ENCODE data around the gene SNAP91.
"Not testable (repeated sequence)": the region's sequence is repeated elsewhere in the genome, so short reads cannot be mapped to it uniquely, and the experiment has no call there.

Gene SNAP91

GRCh38 chr6:83556871-83557270 is 152.0 kb downstream of the SNAP91 start:
- Histone ChIP-seq H3K36me3 (ENCODE audit: control insufficient read depth in 2 of 2, insufficient read depth in 2 of 2, low read length in 2 of 2) (no peaks in the 10 kb centered on the region), H3K9ac (ENCODE audit: low read depth in 1 of 2, low read length in 2 of 2) (no peak overlapping the region), H3K27ac (ENCODE audit: low read depth in 2 of 2, low read length in 2 of 2) (no peak overlapping the region), H3K4me1 (ENCODE audit: control insufficient read depth in 2 of 2, insufficient read depth in 2 of 2, low read length in 2 of 2) (no peaks in the 10 kb centered on the region), H3K27me3 (ENCODE audit: control insufficient read depth in 2 of 2, insufficient read depth in 2 of 2, low read length in 2 of 2) (no peaks in the 10 kb centered on the region), H3K4me3 (ENCODE audit: low read length in 2 of 2) (no peak overlapping the region), H3K9me3 (ENCODE audit: control insufficient read depth in 2 of 2, low read length in 2 of 2) (no peaks in the 10 kb centered on the region)

- H3K36me3 ChIP-seq (ENCODE audit: control insufficient read depth in 2 of 2, insufficient read depth in 2 of 2, low read length in 2 of 2); H3K4me1 ChIP-seq (ENCODE audit: control insufficient read depth in 2 of 2, insufficient read depth in 2 of 2, low read length in 2 of 2); H3K27ac ChIP-seq (ENCODE audit: low read depth in 2 of 2, low read length in 2 of 2); H3K9ac ChIP-seq (ENCODE audit: low read depth in 1 of 2, low read length in 2 of 2); H3K27me3 ChIP-seq (ENCODE audit: control insufficient read depth in 2 of 2, insufficient read depth in 2 of 2, low read length in 2 of 2); H3K9me3 ChIP-seq (ENCODE audit: control insufficient read depth in 2 of 2, low read length in 2 of 2); H3K4me3 ChIP-seq (ENCODE audit: low read length in 2 of 2): not testable (repeated sequence)
These were observed 157.2 kb downstream of the SNAP91 start for GRCh38 chr6:83551748-83552147.

GRCh38 chr6:83550482-83550881 is 158.4 kb downstream of the SNAP91 start:
- H3K9ac ChIP-seq (ENCODE audit: low read depth in 1 of 2, low read length in 2 of 2); H3K27me3 ChIP-seq (ENCODE audit: control insufficient read depth in 2 of 2, insufficient read depth in 2 of 2, low read length in 2 of 2); H3K4me3 ChIP-seq (ENCODE audit: low read length in 2 of 2); H3K27ac ChIP-seq (ENCODE audit: low read depth in 2 of 2, low read length in 2 of 2); H3K4me1 ChIP-seq (ENCODE audit: control insufficient read depth in 2 of 2, insufficient read depth in 2 of 2, low read length in 2 of 2); H3K36me3 ChIP-seq (ENCODE audit: control insufficient read depth in 2 of 2, insufficient read depth in 2 of 2, low read length in 2 of 2); H3K9me3 ChIP-seq (ENCODE audit: control insufficient read depth in 2 of 2, low read length in 2 of 2): not testable (repeated sequence)

GRCh38 chr6:83546636-83547035 is 162.3 kb downstream of the SNAP91 start:
- Histone ChIP-seq H3K9ac (ENCODE audit: low read depth in 1 of 2, low read length in 2 of 2) (no peak overlapping the region), H3K4me1 (ENCODE audit: control insufficient read depth in 2 of 2, insufficient read depth in 2 of 2, low read length in 2 of 2) (no peaks in the 10 kb centered on the region), H3K4me3 (ENCODE audit: low read length in 2 of 2) (no peak overlapping the region), H3K9me3 (ENCODE audit: control insufficient read depth in 2 of 2, low read length in 2 of 2) (no peaks in the 10 kb centered on the region), H3K27ac (ENCODE audit: low read depth in 2 of 2, low read length in 2 of 2) (no peak overlapping the region), H3K27me3 (ENCODE audit: control insufficient read depth in 2 of 2, insufficient read depth in 2 of 2, low read length in 2 of 2) (no peaks in the 10 kb centered on the region), H3K36me3 (ENCODE audit: control insufficient read depth in 2 of 2, insufficient read depth in 2 of 2, low read length in 2 of 2) (no peaks in the 10 kb centered on the region)

- no peak overlapping the region for H3K27ac ChIP-seq (ENCODE audit: low read depth in 2 of 2, low read length in 2 of 2)
- H3K9ac ChIP-seq (ENCODE audit: low read depth in 1 of 2, low read length in 2 of 2) = no peak overlapping the region
- H3K4me1 ChIP-seq (ENCODE audit: control insufficient read depth in 2 of 2, insufficient read depth in 2 of 2, low read length in 2 of 2) = no peaks in the 10 kb centered on the region
- no peaks in the 10 kb centered on the region for H3K36me3 ChIP-seq (ENCODE audit: control insufficient read depth in 2 of 2, insufficient read depth in 2 of 2, low read length in 2 of 2)
- no peak overlapping the region for H3K4me3 ChIP-seq (ENCODE audit: low read length in 2 of 2)
- H3K27me3 ChIP-seq (ENCODE audit: control insufficient read depth in 2 of 2, insufficient read depth in 2 of 2, low read length in 2 of 2) = no peaks in the 10 kb centered on the region
- no peaks in the 10 kb centered on the region for H3K9me3 ChIP-seq (ENCODE audit: control insufficient read depth in 2 of 2, low read length in 2 of 2)
These were observed 169.2 kb downstream of the SNAP91 start for GRCh38 chr6:83539678-83540077.

- no peak overlapping the region for H3K9ac ChIP-seq (ENCODE audit: low read depth in 1 of 2, low read length in 2 of 2)
- H3K36me3 ChIP-seq (ENCODE audit: control insufficient read depth in 2 of 2, insufficient read depth in 2 of 2, low read length in 2 of 2) = no peaks in the 10 kb centered on the region
- H3K4me3 ChIP-seq (ENCODE audit: low read length in 2 of 2) = no peak overlapping the region
- H3K27me3 ChIP-seq (ENCODE audit: control insufficient read depth in 2 of 2, insufficient read depth in 2 of 2, low read length in 2 of 2) = no peaks in the 10 kb centered on the region
- no peaks in the 10 kb centered on the region for H3K4me1 ChIP-seq (ENCODE audit: control insufficient read depth in 2 of 2, insufficient read depth in 2 of 2, low read length in 2 of 2)
- no peaks in the 10 kb centered on the region for H3K9me3 ChIP-seq (ENCODE audit: control insufficient read depth in 2 of 2, low read length in 2 of 2)
- H3K27ac ChIP-seq (ENCODE audit: low read depth in 2 of 2, low read length in 2 of 2) = no peak overlapping the region
These were observed 172.0 kb downstream of the SNAP91 start for GRCh38 chr6:83536647-83537589.

GRCh38 chr6:83536034-83536646 is 172.8 kb downstream of the SNAP91 start:
- Histone ChIP-seq H3K36me3 (ENCODE audit: control insufficient read depth in 2 of 2, insufficient read depth in 2 of 2, low read length in 2 of 2) (no peaks in the 10 kb centered on the region), H3K9me3 (ENCODE audit: control insufficient read depth in 2 of 2, low read length in 2 of 2) (no peaks in the 10 kb centered on the region), H3K27ac (ENCODE audit: low read depth in 2 of 2, low read length in 2 of 2) (no peak overlapping the region), H3K27me3 (ENCODE audit: control insufficient read depth in 2 of 2, insufficient read depth in 2 of 2, low read length in 2 of 2) (no peaks in the 10 kb centered on the region), H3K9ac (ENCODE audit: low read depth in 1 of 2, low read length in 2 of 2) (no peak overlapping the region), H3K4me1 (ENCODE audit: control insufficient read depth in 2 of 2, insufficient read depth in 2 of 2, low read length in 2 of 2) (no peaks in the 10 kb centered on the region), H3K4me3 (ENCODE audit: low read length in 2 of 2) (no peak overlapping the region)

- Histone ChIP-seq H3K9ac (ENCODE audit: low read depth in 1 of 2, low read length in 2 of 2) (no peak overlapping the region), H3K27ac (ENCODE audit: low read depth in 2 of 2, low read length in 2 of 2) (no peak overlapping the region), H3K4me3 (ENCODE audit: low read length in 2 of 2) (no peak overlapping the region)
These were observed 190.0 kb downstream of the SNAP91 start for GRCh38 chr6:83518816-83519480.

GRCh38 chr6:83517500-83517899 is 191.4 kb downstream of the SNAP91 start:
- Histone ChIP-seq H3K9ac (ENCODE audit: low read depth in 1 of 2, low read length in 2 of 2) (no peak overlapping the region), H3K4me3 (ENCODE audit: low read length in 2 of 2) (no peak overlapping the region), H3K9me3 (ENCODE audit: control insufficient read depth in 2 of 2, low read length in 2 of 2) (no peaks in the 10 kb centered on the region), H3K4me1 (ENCODE audit: control insufficient read depth in 2 of 2, insufficient read depth in 2 of 2, low read length in 2 of 2) (peaks cover 0 to 4% of the 10 kb centered on the region in 2 donors), H3K36me3 (ENCODE audit: control insufficient read depth in 2 of 2, insufficient read depth in 2 of 2, low read length in 2 of 2) (no peaks in the 10 kb centered on the region), H3K27ac (ENCODE audit: low read depth in 2 of 2, low read length in 2 of 2) (no peak overlapping the region), H3K27me3 (ENCODE audit: control insufficient read depth in 2 of 2, insufficient read depth in 2 of 2, low read length in 2 of 2) (no peaks in the 10 kb centered on the region)

More at GRCh38 chr6:83518816-83519480, 190.0 kb downstream of the SNAP91 start:
- Histone ChIP-seq H3K9me3 (ENCODE audit: control insufficient read depth in 2 of 2, low read length in 2 of 2) (no peaks in the 10 kb centered on the region), H3K27me3 (ENCODE audit: control insufficient read depth in 2 of 2, insufficient read depth in 2 of 2, low read length in 2 of 2) (peaks cover 0 to 4% of the 10 kb centered on the region in 2 donors), H3K4me1 (ENCODE audit: control insufficient read depth in 2 of 2, insufficient read depth in 2 of 2, low read length in 2 of 2) (no peaks in the 10 kb centered on the region), H3K36me3 (ENCODE audit: control insufficient read depth in 2 of 2, insufficient read depth in 2 of 2, low read length in 2 of 2) (no peaks in the 10 kb centered on the region)

GRCh38 chr6:83514866-83515466 is 193.9 kb downstream of the SNAP91 start:
- Histone ChIP-seq H3K4me1 (ENCODE audit: control insufficient read depth in 2 of 2, insufficient read depth in 2 of 2, low read length in 2 of 2) (peaks cover 2 to 8% of the 10 kb centered on the region in 2 donors), H3K36me3 (ENCODE audit: control insufficient read depth in 2 of 2, insufficient read depth in 2 of 2, low read length in 2 of 2) (no peaks in the 10 kb centered on the region), H3K9ac (ENCODE audit: low read depth in 1 of 2, low read length in 2 of 2) (no peak overlapping the region), H3K9me3 (ENCODE audit: control insufficient read depth in 2 of 2, low read length in 2 of 2) (no peaks in the 10 kb centered on the region), H3K4me3 (ENCODE audit: low read length in 2 of 2) (no peak overlapping the region), H3K27ac (ENCODE audit: low read depth in 2 of 2, low read length in 2 of 2) (no peak overlapping the region), H3K27me3 (ENCODE audit: control insufficient read depth in 2 of 2, insufficient read depth in 2 of 2, low read length in 2 of 2) (no peaks in the 10 kb centered on the region)

All from mucosa of rectum (tissue), 2 donors.